Activated CD4-positive, alpha-beta T cell treated with anti-CD3 and anti-CD28 coated beads, Interleukin-2, amount 10 ng/mL, durations not matched to agents 24 days and 14 days (primary cell): ENCODE measurements around the gene SLC12A1. TPM values are rescaled to one million over a fixed set of nuclear protein-coding genes. Genes with fewer than 3 reads are reported as not detected.
"Not testable (repeated sequence)": the region's sequence is repeated elsewhere in the genome, so short reads cannot be mapped to it uniquely, and the experiment has no call there.

Experiments used
- DNase-seq: peaks from one replicate; pipeline ENCODE4 v3.0.0; 2022
- H3K27ac Mint-ChIP-seq: one replicate; pipeline ENCODE4 v1.8.0; 2022; ENCODE audit warnings: mild to moderate bottlenecking, mixed read lengths
- H3K27me3 Mint-ChIP-seq: one replicate; pipeline ENCODE4 v1.8.0; 2022; ENCODE audit warnings: mixed read lengths
- H3K36me3 Mint-ChIP-seq: one replicate; pipeline ENCODE4 v1.8.0; 2022; ENCODE audit warnings: low read depth, mild to moderate bottlenecking, mixed read lengths
- H3K4me1 Mint-ChIP-seq: one replicate; pipeline ENCODE4 v1.8.0; 2021; ENCODE audit warnings: mixed read lengths
- H3K4me3 Mint-ChIP-seq: one replicate; pipeline ENCODE4 v1.8.0; 2022; ENCODE audit warnings: mild to moderate bottlenecking, moderate library complexity, mixed read lengths
- H3K9me3 Mint-ChIP-seq: one replicate; pipeline ENCODE4 v1.8.0; 2021; ENCODE audit warnings: mixed read lengths
- intact Hi-C: fragments of 100-400 bp; cut with micrococcal nuclease; formaldehyde crosslinking; loops from one replicate; pipeline ENCODE4 v1.15.1; 2023
- total RNA-seq: library from RNA; stranded (reverse); gene quantifications from 2 replicates; pipeline ENCODE4 v1.2.3, GENCODE V29; 2022

SLC12A1 gene
- total RNA-seq, 1 donor from 2014 or later = not detected

DNA sequence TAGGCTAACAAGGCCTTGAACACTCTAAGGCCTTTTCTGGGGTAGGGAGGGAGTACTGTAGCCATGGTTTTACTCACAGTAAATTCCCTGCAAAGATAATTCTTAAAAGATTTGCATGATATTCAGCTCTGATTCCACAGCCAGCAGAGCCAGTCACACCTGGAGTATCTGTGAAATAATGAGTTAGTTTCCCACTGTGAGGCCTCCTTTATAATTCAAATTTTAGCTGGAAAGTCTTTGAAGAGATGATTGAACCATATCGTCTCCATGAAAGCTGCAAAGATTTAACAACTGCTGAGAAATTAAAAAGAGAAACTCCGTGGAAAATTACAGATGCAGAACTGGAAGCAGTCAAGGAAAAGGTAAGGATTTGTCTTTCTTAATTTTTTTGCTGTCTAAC, 92.8 kb downstream of the SLC12A1 start:
- intact Hi-C loops = no loop called here
- DNase-seq = no peak
- peaks cover 17% of the 10 kb centered on the region for H3K27me3 Mint-ChIP-seq

GRCh38 chr15:48300038-48300437, 93.9 kb downstream of the SLC12A1 start:
- H3K36me3 Mint-ChIP-seq = no peaks in the 10 kb centered on the region
- intact Hi-C loops = no loop called here
- no peaks in the 10 kb centered on the region for H3K4me1 Mint-ChIP-seq
- peaks cover 18% of the 10 kb centered on the region for H3K27me3 Mint-ChIP-seq
- no peaks in the 10 kb centered on the region for H3K9me3 Mint-ChIP-seq
- H3K27ac Mint-ChIP-seq = no peak overlapping the region
- no peak for DNase-seq
- no peak overlapping the region for H3K4me3 Mint-ChIP-seq

More for the DNA sequence above, 92.8 kb downstream of the SLC12A1 start:
- no peaks in the 10 kb centered on the region for H3K36me3 Mint-ChIP-seq
- H3K4me3 Mint-ChIP-seq = no peak overlapping the region
- no peak overlapping the region for H3K27ac Mint-ChIP-seq
- H3K9me3 Mint-ChIP-seq = no peaks in the 10 kb centered on the region
- no peaks in the 10 kb centered on the region for H3K4me1 Mint-ChIP-seq

- Mint-ChIP-seq H3K9me3 (no peaks in the 10 kb centered on the region), H3K36me3 (no peaks in the 10 kb centered on the region), H3K4me1 (no peaks in the 10 kb centered on the region), H3K4me3 (no peak overlapping the region), H3K27ac (no peak overlapping the region), H3K27me3 (peaks cover 15% of the 10 kb centered on the region)
- intact Hi-C loops = no loop called here
- DNase-seq = no peak
Measured at GRCh38 chr15:48304398-48304797, 98.3 kb downstream of the SLC12A1 start.

DNA sequence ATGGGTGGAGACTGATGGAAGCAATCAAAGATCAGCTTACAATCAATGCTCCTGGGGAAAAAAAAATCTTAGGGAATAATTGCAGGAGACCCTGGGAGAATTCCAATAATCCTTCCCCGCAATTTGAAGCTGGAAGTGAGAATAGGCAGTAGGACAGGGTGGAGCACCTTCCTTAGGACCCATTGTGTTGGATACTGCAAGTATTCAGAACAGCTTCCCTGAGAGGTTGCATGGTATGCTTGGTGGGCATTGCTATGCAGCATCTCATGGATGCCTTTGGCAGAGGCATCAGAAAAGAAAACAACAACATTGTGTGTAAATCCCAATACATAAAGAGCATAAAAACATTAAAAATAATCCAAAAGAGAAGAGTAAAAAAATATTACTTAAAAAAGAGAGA, 100.5 kb downstream of the SLC12A1 start:
- intact Hi-C loops = no loop called here
- no peak for DNase-seq
- no peaks in the 10 kb centered on the region for H3K9me3 Mint-ChIP-seq
- no peaks in the 10 kb centered on the region for H3K4me1 Mint-ChIP-seq
- H3K36me3 Mint-ChIP-seq = no peaks in the 10 kb centered on the region
- peaks cover 18% of the 10 kb centered on the region for H3K27me3 Mint-ChIP-seq
- no peak overlapping the region for H3K27ac Mint-ChIP-seq
- no peak overlapping the region for H3K4me3 Mint-ChIP-seq

DNA sequence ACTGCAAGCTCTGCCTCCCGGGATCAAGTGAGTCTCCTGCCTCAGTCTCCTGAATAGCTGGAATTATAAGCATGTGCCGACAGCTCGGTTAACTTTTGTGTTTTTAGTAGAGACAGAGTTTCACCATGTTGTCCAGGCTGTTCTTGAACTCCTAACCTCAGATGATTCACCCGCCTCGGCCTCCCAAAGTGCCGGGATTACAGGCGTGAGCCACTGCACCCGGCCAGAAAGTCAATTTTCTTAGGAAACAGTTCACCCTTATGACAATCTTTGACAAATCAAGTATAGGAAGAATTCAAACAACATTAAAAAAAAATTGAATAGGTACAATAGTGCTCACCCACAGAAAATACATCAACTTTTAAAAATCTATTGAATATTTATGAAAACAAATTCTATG, 101.5 kb downstream of the SLC12A1 start:
- Mint-ChIP-seq H3K27me3 (peaks cover 17% of the 10 kb centered on the region), H3K36me3 (no peaks in the 10 kb centered on the region), H3K27ac (no peak overlapping the region), H3K4me3 (no peak overlapping the region), H3K4me1 (no peaks in the 10 kb centered on the region), H3K9me3 (no peaks in the 10 kb centered on the region)
- no peak for DNase-seq
- intact Hi-C loops = no loop called here

- Mint-ChIP-seq H3K36me3 (no peaks in the 10 kb centered on the region), H3K9me3 (no peaks in the 10 kb centered on the region), H3K27me3 (peaks cover 15% of the 10 kb centered on the region), H3K4me1 (no peaks in the 10 kb centered on the region), H3K4me3 (no peak overlapping the region), H3K27ac (no peak overlapping the region)
- DNase-seq = peak; percentile 14
- intact Hi-C loops = no loop called here
Measured at GRCh38 chr15:48309740-48310139, 103.6 kb downstream of the SLC12A1 start.

DNA sequence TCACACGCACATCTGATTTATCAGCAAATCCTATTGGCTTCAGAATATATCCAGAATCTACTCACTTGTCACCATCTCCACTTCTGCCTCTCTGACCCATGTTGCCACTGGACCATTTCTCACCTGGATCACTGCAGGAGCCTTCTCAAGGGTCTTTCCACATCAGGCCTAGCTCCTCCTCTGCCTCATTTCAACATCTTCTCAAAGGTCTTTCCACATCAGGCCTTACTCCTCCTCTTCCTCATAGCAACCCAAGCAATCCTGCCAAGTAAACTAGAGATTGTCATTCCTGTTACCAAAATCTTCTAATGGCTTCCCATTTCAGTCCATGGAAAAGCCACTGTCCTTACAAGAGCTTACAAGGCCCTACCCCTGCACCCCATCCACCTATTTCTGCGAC, 107.1 kb downstream of the SLC12A1 start:
- Mint-ChIP-seq H3K4me3 (no peak overlapping the region), H3K36me3 (no peaks in the 10 kb centered on the region), H3K27me3 (peaks cover 8% of the 10 kb centered on the region), H3K27ac (no peak overlapping the region), H3K9me3 (no peaks in the 10 kb centered on the region), H3K4me1 (no peaks in the 10 kb centered on the region)
- intact Hi-C loops = no loop called here
- DNase-seq = peak; percentile 26

DNA sequence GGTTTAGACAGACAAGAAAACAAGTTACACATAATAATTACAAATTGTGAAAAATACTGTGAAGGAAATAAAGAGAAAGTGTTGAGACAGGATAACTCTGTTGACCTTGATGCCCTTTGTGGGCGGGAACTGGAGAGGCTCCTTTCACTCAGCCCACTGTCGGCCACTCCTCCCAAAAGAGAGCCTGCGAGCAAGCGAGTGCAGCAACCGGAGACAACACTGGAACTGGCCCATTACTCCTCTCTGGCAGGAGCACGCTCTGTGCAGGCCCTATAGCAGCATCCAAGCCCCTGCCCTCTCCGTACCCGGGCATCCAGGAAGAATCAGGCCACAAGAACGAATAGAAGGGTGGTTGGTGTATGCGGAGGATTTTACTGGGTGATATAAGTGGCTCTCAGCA, 108.9 kb downstream of the SLC12A1 start:
- intact Hi-C loops = no loop called here
- Mint-ChIP-seq H3K36me3 (no peaks in the 10 kb centered on the region), H3K4me1 (no peaks in the 10 kb centered on the region), H3K27me3 (peaks cover 4% of the 10 kb centered on the region), H3K27ac (no peak overlapping the region), H3K9me3 (no peaks in the 10 kb centered on the region), H3K4me3 (no peak overlapping the region)
- peak; percentile 24 for DNase-seq

GRCh38 chr15:48317221-48317620, 111.1 kb downstream of the SLC12A1 start:
- intact Hi-C loops = no loop called here
- no peaks in the 10 kb centered on the region for H3K4me1 Mint-ChIP-seq
- H3K27me3 Mint-ChIP-seq = peaks cover 1% of the 10 kb centered on the region
- H3K9me3 Mint-ChIP-seq = no peaks in the 10 kb centered on the region
- H3K36me3 Mint-ChIP-seq = no peaks in the 10 kb centered on the region
- no peak overlapping the region for H3K4me3 Mint-ChIP-seq
- DNase-seq = no peak
- H3K27ac Mint-ChIP-seq = no peak overlapping the region

DNA sequence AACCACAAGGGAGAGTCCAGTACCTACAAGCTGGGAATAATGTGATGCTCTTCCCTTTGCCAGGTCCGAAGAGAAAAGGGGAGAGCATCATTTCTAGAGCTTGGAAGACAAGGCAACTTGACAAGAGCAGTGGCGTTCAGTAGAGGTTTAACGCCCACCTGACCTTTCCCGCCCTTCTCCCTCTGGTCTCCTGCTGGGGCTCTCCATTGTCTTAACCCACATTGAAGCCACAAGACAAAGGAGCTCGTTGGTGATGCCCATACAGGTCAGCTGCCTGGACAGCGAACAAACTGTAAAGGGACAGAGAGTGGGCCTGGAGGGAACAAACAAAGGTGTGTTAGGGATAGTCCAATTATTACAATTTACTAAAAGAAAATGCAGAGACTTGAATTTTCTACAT, 112.0 kb downstream of the SLC12A1 start:
- Mint-ChIP-seq H3K4me3 (no peak overlapping the region), H3K36me3 (no peaks in the 10 kb centered on the region), H3K9me3 (no peaks in the 10 kb centered on the region), H3K4me1 (no peaks in the 10 kb centered on the region), H3K27ac (no peak overlapping the region), H3K27me3 (peaks cover 1% of the 10 kb centered on the region)
- intact Hi-C loops = no loop called here
- DNase-seq = peak; percentile 20

DNA sequence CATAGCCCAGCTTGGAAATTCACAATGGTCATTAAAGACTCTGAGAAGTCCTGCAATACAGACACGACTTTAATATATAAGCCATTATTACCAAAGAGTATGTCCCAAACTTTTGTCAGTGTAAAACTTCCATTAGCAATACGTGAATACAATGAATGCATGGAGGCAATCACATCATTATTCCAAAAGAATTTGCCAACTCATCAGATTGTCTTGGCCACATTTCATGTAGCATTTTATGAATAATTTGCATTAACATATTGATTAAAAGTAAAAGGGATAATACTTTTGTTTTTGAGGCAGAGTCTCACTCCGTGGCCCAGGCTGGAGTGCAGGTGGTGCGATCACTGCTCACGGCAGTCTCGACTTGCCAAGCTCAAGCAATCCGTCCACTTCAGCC, 117.2 kb downstream of the SLC12A1 start:
- intact Hi-C loops = no loop called here
- H3K4me1 Mint-ChIP-seq = no peaks in the 10 kb centered on the region
- no peak overlapping the region for H3K4me3 Mint-ChIP-seq
- peak; percentile 7 for DNase-seq
- H3K36me3 Mint-ChIP-seq = peaks cover 2% of the 10 kb centered on the region
- H3K9me3 Mint-ChIP-seq = no peaks in the 10 kb centered on the region
- H3K27ac Mint-ChIP-seq = no peak overlapping the region
- peaks cover 1% of the 10 kb centered on the region for H3K27me3 Mint-ChIP-seq

- Mint-ChIP-seq H3K27ac (no peak overlapping the region), H3K4me1 (no peaks in the 10 kb centered on the region), H3K27me3 (no peaks in the 10 kb centered on the region), H3K4me3 (no peak overlapping the region), H3K36me3 (peaks cover 2% of the 10 kb centered on the region), H3K9me3 (no peaks in the 10 kb centered on the region)
- intact Hi-C loops = no loop called here
- peak; percentile 34 for DNase-seq
Measured at GRCh38 chr15:48324949-48325348, 118.8 kb downstream of the SLC12A1 start.

DNA sequence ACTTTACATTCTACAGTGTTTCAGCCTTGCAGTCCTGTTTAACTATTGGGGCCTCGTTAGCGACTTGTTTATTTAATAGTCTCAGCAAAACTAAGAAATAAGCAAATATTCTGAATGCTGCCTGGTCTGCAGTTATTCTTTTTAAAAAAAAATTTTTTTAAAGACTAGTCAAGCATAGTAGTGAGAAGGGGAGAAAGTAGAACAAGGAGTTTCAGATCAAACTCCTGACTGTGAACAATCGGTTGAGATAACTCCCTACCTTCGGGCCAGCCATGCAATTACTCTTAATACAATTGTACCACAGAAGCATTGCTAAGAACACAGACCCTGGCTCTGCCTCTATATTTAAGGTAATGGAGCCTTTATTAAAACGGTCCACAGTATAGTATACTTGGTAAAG, 119.3 kb downstream of the SLC12A1 start:
- intact Hi-C loops = no loop called here
- peaks cover 2% of the 10 kb centered on the region for H3K36me3 Mint-ChIP-seq
- no peaks in the 10 kb centered on the region for H3K27me3 Mint-ChIP-seq
- no peak overlapping the region for H3K4me3 Mint-ChIP-seq
- H3K27ac Mint-ChIP-seq = no peak overlapping the region
- no peaks in the 10 kb centered on the region for H3K9me3 Mint-ChIP-seq
- DNase-seq = peak; percentile 6
- peaks cover 4% of the 10 kb centered on the region for H3K4me1 Mint-ChIP-seq

DNA sequence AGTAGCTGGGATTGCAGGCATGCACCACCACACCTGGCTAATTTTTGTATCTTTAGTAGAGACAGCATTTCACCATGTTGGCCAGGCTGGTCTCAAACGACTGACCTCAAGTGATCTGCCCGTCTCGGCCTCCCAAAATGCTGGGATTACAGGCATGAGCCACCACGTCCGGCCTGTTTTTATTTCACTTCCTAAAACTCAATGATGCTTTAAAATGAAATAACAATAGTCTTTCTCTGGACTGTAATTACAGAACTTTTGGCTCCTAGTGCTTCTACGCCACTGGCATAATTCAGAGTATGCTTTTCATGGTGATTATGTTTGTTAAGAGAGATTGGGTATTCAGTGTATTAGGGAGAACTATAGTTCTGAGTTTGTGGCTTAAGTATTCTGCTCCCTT, 120.1 kb downstream of the SLC12A1 start:
- H3K27me3 Mint-ChIP-seq, DNase-seq, H3K36me3 Mint-ChIP-seq, H3K9me3 Mint-ChIP-seq, H3K27ac Mint-ChIP-seq, H3K4me1 Mint-ChIP-seq, H3K4me3 Mint-ChIP-seq, intact Hi-C loops: not testable (repeated sequence)

GRCh38 chr15:48330105-48330785, 124.1 kb downstream of the SLC12A1 start:
- no peaks in the 10 kb centered on the region for H3K27me3 Mint-ChIP-seq
- peaks cover 23% of the 10 kb centered on the region for H3K36me3 Mint-ChIP-seq
- H3K27ac Mint-ChIP-seq = peak overlapping the region; percentile 94
- H3K4me1 Mint-ChIP-seq = peaks cover 25% of the 10 kb centered on the region
- DNase-seq = no peak
- peak overlapping the region; percentile 95 for H3K4me3 Mint-ChIP-seq
- H3K9me3 Mint-ChIP-seq = no peaks in the 10 kb centered on the region
- intact Hi-C loops = loop anchor here (2.0 to 5.0 kb wide), 5 partner anchors 153 to 1777 kb away; partner anchors contain the start of genes CEP152, DTWD1, FAM227B and MYEF2
